ENCODE measurements around the gene NDUFA8.
"Not testable (repeated sequence)": the region's sequence is repeated elsewhere in the genome, so short reads cannot be mapped to it uniquely, and the experiment has no call there.

DNA sequence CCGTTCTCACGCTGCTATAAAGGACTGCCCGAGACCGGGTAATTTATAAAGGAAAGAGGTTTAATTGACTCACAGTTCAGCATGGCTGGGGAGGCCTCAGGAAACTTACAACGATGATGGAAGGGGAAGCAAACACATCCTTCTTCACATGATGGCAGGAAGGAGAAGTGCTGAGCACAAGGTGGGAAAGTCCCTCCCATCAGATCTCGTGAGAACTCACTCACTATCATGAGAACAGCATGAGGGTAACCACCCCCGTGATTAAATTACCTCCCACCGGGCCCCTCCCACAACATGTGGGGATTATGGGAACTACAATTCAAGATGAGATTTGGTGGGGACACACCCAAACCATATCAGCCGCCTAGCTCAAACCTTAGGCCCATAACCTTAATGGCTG lies 42.3 kb downstream of the NDUFA8 start:
- not testable (repeated sequence) for TF ChIP-seq SMAD1 (IDR thresholded peaks at IDR 0.05; ENCODE audit: low read depth, partially characterized antibody); CTCF (IDR thresholded peaks at IDR 0.05 in 2 of 3, conservative IDR thresholded peaks at IDR 0.05 in 1 of 3; ENCODE audit: control insufficient read depth in 2 of 3, extremely low read depth in 1 of 3, insufficient read depth in 1 of 3, low read depth in 3 of 3, low read length in 3 of 3); SREBF1 (IDR thresholded peaks at IDR 0.05; ENCODE audit: low read length); POLR2AphosphoS5 (IDR thresholded peaks at IDR 0.05; ENCODE audit: low read length); SPI1 (IDR thresholded peaks at IDR 0.05; ENCODE audit: borderline replicate concordance, insufficient read depth, low read depth, low read length); USF2 (IDR thresholded peaks at IDR 0.05; ENCODE audit: borderline replicate concordance, low read depth, low read length)

Measured in GM12878 (cell line).